ENCODE results near the gene TRMT44.

TRMT44 gene, protein sequence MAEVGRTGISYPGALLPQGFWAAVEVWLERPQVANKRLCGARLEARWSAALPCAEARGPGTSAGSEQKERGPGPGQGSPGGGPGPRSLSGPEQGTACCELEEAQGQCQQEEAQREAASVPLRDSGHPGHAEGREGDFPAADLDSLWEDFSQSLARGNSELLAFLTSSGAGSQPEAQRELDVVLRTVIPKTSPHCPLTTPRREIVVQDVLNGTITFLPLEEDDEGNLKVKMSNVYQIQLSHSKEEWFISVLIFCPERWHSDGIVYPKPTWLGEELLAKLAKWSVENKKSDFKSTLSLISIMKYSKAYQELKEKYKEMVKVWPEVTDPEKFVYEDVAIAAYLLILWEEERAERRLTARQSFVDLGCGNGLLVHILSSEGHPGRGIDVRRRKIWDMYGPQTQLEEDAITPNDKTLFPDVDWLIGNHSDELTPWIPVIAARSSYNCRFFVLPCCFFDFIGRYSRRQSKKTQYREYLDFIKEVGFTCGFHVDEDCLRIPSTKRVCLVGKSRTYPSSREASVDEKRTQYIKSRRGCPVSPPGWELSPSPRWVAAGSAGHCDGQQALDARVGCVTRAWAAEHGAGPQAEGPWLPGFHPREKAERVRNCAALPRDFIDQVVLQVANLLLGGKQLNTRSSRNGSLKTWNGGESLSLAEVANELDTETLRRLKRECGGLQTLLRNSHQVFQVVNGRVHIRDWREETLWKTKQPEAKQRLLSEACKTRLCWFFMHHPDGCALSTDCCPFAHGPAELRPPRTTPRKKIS

DNA sequence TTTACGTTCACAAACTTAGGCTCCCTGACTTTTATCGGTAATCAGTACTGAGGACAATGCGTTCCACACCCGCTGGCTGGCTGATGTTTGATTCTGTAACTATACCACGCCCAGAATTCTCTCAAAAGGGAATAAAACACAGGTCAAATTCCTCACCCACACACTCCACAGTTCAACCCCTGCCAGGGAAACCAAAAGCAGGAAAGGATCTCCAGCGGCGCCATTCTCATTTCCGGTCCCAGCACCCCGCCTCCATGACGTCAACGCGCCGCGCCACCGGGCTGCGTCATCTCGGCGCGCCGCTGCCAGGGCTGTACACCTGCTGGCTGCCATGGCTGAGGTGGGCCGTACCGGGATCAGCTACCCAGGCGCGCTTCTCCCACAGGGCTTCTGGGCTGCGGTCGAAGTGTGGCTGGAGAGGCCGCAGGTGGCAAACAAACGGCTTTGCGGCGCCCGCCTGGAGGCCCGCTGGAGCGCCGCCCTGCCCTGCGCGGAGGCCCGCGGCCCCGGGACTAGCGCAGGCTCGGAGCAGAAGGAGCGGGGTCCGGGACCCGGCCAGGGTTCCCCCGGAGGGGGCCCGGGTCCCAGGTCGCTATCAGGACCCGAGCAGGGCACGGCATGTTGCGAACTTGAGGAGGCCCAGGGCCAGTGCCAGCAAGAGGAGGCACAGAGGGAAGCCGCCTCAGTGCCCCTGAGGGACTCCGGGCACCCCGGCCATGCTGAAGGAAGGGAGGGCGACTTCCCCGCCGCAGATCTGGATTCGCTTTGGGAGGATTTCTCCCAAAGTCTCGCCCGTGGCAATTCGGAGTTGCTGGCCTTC is at the start of gene TRMT44, which contains the start of gene ACOX3:
TSS of gene TRMT44 (plus strand) at position 286 of the 820 bp plus-strand sequence. CDS start at position 332, 46 bp downstream.
TSS of gene ACOX3 (minus strand) at position 232 of the 820 bp plus-strand sequence. CDS start 24,202 bp downstream, outside the sequence.
- peaks cover 87% of the 10 kb centered on the region for H3K4me1 Mint-ChIP-seq
- peak within 1 kb of the TSS; percentile 99 to 100 for H3K27ac Mint-ChIP-seq
- DNase-seq = peak; percentile 95 to 97
- H3K4me3 Mint-ChIP-seq = peak within 1 kb of the TSS; percentile 91 to 99
- H3K9me3 Mint-ChIP-seq = no peaks in the 10 kb centered on the region
- peak; percentile 96 for ATAC-seq
- H3K27me3 Mint-ChIP-seq = no peaks in the 10 kb centered on the region

DNA sequence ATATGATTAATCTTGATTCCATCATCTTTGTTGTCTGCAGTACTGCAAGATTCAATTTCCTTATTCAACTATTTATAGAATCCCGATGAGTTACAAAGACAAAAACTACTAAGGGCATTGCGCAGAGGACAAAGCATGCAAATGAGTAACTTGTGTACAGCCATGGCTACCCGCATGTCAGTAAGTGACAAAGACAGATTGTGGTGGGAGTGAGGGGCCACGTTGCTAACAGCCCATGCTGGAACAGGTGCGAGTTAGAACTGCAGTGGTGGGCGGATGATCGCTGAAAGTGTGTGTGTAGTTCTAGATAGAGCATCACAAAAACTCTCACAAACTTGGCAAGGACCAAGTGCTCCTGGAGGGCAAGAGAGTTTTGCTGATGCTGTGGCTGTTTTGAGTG is 49.5 kb upstream of the TRMT44 start:
- no peak for DNase-seq
- Mint-ChIP-seq H3K4me1 (no peaks in the 10 kb centered on the region), H3K9me3 (no peaks in the 10 kb centered on the region), H3K27me3 (no peaks in the 10 kb centered on the region), H3K27ac (peak overlapping the region in 1 of 2 donors; percentile 15), H3K4me3 (no peak overlapping the region)
- no peak for ATAC-seq

DNA sequence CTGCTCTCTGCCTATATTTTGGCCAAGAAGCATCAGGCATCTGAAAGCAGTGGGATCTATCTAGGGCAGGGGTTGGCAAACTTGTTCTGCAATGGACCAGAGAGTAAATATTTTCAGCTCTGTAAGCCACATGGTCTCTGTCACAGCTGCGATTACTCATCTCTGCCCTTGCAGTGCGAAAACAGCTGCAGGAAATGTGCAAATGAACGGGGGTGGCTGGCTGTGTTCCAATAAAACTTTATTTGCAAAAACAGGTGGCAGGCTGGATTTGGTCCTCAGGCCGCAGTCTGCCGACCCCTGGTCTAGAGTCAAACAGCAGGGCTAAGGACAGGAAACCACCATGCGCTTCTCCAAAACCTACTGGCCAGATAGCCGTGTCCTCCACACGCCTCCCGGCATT is 48.6 kb upstream of the TRMT44 start:
- Mint-ChIP-seq H3K27ac (no peak overlapping the region), H3K4me3 (no peak overlapping the region), H3K27me3 (no peaks in the 10 kb centered on the region), H3K9me3 (no peaks in the 10 kb centered on the region), H3K4me1 (no peaks in the 10 kb centered on the region)
- ATAC-seq = no peak
- DNase-seq = no peak

DNA sequence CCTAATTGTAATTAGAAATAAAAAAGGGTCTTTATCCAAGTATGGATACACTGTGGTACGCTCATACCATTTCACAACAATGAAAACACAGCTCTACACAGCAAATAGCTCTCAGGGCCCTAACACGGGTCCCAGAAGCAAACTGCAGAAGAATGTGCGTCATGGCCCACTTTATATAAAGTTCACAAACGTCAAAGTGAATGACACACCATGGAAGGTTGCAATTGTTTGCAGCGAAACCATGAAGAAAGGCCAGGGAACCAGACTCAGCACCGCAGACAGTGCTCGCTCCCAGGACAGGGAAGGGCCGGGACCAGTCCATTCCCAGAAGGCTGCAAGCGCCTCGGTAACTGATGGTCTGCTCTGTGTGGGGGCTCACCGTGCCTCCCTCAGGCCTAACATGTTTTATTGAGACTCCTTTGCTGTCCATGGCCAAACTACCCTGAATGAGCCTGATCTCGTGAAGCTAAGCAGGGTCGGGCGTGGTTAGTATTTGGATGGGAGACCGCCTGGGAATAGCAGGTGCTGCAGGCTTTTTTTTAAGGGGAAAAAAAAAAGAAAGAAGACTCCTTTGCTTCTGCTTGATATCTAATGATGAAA is 47.9 kb upstream of the TRMT44 start:
- no peak overlapping the region for H3K27ac Mint-ChIP-seq

DNA sequence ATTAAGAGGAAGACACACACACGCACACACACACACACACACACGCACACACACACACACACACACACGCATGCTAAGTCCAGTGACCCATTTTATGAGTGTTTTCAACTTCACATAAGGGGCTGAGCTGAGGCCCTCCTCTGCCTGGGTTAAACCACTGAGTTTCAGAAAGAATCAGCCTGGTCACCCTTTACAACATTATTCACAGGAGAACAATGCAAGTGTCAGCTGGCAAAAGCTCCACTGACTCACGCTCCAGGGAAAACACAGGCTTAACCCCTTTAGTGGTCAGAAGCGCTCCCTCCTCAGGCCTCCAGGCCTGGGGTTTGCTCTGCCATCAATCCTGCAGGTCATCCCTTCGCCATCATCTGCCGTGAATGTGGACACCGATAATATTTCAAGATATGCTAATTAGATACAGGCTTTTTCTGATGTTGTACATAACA is 47.0 kb upstream of the TRMT44 start:
- Mint-ChIP-seq H3K27ac (no peak overlapping the region), H3K4me3 (no peak overlapping the region), H3K4me1 (no peaks in the 10 kb centered on the region), H3K27me3 (no peaks in the 10 kb centered on the region), H3K9me3 (no peaks in the 10 kb centered on the region)
- ATAC-seq (no peak), DNase-seq (no peak)

More for the DNA sequence above, 47.9 kb upstream of the TRMT44 start:
- ATAC-seq = no peak
- no peak for DNase-seq
- Mint-ChIP-seq H3K27me3 (no peaks in the 10 kb centered on the region), H3K4me3 (no peak overlapping the region), H3K4me1 (no peaks in the 10 kb centered on the region), H3K9me3 (no peaks in the 10 kb centered on the region)

DNA sequence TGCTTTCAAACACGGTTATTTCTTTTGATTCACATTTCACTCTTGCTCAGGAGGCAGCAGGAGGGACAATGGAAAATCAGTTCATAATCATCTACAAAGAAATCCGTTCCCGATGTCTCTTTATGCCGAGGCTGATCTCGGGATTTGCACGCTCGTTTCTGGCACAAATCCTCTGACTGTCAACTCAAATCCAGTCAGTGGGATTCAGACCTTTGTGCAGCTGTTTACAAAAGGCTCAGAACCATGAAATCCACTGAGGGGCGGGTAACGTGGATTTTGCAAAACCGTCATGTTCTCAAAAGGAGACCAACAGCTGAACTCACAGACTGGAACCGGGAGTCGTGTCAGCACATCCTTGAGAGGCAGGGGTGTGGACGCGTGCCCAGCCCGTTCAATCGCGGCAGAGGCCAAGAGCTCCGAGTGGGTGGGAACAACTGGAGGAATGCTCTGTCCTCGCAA is 46.5 kb upstream of the TRMT44 start:
- DNase-seq (no peak), ATAC-seq (no peak)
- no peaks in the 10 kb centered on the region for H3K9me3 Mint-ChIP-seq
- no peak overlapping the region for H3K4me3 Mint-ChIP-seq
- no peak overlapping the region for H3K27ac Mint-ChIP-seq
- H3K27me3 Mint-ChIP-seq = no peaks in the 10 kb centered on the region
- no peaks in the 10 kb centered on the region for H3K4me1 Mint-ChIP-seq

DNA sequence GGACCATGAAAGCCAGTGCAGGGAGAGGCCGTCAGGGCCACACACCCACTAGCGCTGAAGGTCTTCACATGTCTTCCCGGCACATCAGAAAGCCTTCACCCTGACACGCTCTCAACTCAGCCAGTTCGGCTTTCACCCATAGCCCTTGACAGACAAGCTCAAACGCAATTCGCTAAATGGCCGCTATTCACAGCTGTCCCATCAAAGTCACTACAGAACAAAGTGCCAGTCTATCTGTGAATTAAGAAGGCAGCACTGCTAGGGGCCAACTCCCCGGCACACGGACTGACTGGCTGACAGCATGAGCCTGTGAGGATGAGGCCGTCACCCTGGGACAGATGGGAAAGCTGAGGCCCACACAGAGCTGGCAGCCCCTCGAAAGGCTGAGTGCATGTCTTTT is 45.8 kb upstream of the TRMT44 start:
- H3K27me3 Mint-ChIP-seq = no peaks in the 10 kb centered on the region

DNA sequence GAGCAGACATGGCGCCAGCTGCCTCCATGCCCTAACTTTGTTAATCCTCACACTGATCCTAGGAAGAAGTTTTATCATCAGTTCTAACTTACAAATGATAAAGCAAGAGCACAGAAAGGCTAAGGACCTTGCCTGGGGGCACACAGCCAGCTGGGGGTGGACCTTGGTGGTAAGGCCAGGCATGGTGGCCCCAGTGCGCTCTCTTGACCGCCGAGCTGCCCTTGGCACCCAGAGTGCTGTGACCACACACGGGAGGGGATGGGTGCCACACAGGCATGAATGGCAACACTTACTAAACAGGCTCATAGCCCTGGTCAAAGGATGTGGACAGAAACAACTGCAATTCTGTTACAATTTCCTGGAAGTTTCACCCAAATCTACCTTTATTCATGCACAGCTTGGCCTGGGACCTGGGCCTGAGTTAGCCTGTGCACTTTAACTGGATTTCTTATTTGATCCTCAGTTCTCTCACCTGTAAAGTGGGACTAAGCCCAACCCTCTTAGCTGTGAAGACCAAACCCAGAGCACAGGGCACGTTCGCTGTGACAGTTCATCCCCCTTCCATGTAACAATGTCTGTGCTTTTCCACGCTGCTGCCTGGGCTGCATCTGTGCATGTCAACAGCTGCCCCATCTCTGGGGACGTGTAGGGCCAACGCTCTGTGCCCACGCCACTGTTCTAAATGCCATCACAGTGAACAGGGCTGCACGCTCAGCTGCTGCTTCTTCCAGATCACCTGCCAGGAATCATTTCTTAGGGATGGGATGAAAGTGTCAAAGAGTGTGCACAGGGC is 44.9 kb upstream of the TRMT44 start:
- ATAC-seq (no peak), DNase-seq (no peak)
- Mint-ChIP-seq H3K9me3 (no peaks in the 10 kb centered on the region), H3K27me3 (no peaks in the 10 kb centered on the region), H3K4me1 (no peaks in the 10 kb centered on the region), H3K27ac (no peak overlapping the region), H3K4me3 (no peak overlapping the region)

More for the DNA sequence above, 45.8 kb upstream of the TRMT44 start:
- Mint-ChIP-seq H3K27ac (no peak overlapping the region), H3K4me3 (no peak overlapping the region), H3K4me1 (no peaks in the 10 kb centered on the region), H3K9me3 (no peaks in the 10 kb centered on the region)
- ATAC-seq (no peak), DNase-seq (no peak)

DNA sequence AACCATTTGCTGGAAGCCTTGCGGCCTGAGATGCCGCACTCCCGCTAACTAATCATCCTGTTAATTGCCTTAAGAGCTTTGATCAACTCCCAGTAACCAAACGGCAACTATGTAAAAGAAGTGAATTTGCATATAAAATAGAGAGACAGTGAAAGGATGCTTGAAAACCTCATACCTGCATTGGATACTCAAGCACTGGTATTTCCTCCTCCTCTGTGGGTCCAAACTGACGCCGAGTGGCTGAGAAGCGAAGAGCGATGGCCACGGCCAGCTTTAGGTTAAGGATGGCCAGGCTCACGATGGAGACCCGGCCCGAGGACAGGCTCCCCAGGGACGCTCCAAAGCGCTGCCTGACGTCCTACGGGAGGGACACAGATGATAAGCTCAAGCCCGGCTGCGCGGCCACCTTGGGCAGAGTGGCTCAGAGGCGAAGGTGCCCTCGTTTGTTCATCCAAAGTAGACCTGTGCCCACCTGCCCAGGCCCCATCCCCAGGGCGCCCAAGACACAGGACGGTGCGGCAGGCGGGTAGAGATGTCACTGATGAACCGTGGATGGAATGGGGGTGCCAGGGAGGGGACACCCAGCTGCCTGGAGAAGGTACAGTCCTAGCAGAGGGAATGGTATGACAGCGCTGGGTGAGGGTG is 43.7 kb upstream of the TRMT44 start:
- no peak for ATAC-seq
- no peaks in the 10 kb centered on the region for H3K27me3 Mint-ChIP-seq
- H3K9me3 Mint-ChIP-seq = no peaks in the 10 kb centered on the region
- no peak for DNase-seq
- peak overlapping the region in 1 of 2 donors; percentile 57 for H3K27ac Mint-ChIP-seq
- H3K4me1 Mint-ChIP-seq = no peaks in the 10 kb centered on the region
- H3K4me3 Mint-ChIP-seq = no peak overlapping the region

DNA sequence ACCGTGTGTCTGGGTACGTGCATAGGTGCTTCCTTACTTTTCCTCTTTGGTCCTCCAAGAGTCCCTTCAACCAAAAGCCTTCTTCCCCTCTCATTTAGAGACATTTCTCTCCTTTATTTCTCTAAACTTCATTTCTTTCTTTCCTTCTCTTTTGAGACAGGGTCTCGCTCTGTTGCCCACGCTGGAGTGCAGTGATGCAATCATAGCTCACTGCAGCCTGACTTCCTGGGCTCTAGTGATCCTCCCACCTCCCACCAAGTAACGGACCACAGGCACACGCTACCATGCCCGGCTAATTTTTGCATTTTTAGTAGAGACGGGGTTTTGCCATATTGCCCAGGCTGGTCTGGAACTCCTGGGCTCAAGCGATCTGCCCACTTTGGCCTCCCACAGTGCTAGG is 42.2 kb upstream of the TRMT44 start:
- ATAC-seq (no peak), DNase-seq (no peak)
- H3K9me3 Mint-ChIP-seq = no peaks in the 10 kb centered on the region
- H3K4me3 Mint-ChIP-seq = no peak overlapping the region
- peak overlapping the region in 1 of 2 donors; percentile 4 for H3K27ac Mint-ChIP-seq
- no peaks in the 10 kb centered on the region for H3K4me1 Mint-ChIP-seq
- no peaks in the 10 kb centered on the region for H3K27me3 Mint-ChIP-seq

DNA sequence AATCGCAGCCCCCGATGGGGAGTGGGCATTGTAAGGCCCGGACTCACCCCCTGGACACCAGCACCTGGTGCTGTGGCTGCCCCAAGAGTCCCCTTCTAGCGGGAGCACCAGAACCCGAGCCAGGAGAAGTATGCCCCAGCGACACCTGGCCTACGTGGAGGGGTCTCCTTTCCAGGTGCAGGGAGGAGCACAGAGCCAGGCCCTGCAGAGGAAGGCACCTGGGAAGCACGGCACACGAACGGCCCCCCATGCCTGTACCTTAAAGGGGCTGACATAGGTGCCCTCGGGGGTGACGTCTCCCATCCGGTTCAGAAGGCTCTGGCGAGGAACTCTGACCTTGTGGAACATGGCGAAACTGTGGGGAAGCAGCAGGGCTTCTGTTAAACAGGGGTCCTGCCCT is 41.3 kb upstream of the TRMT44 start:
- no peaks in the 10 kb centered on the region for H3K9me3 Mint-ChIP-seq
- no peak overlapping the region for H3K4me3 Mint-ChIP-seq
- H3K27me3 Mint-ChIP-seq = no peaks in the 10 kb centered on the region
- no peak for ATAC-seq
- no peaks in the 10 kb centered on the region for H3K4me1 Mint-ChIP-seq
- no peak overlapping the region for H3K27ac Mint-ChIP-seq
- DNase-seq = no peak

DNA sequence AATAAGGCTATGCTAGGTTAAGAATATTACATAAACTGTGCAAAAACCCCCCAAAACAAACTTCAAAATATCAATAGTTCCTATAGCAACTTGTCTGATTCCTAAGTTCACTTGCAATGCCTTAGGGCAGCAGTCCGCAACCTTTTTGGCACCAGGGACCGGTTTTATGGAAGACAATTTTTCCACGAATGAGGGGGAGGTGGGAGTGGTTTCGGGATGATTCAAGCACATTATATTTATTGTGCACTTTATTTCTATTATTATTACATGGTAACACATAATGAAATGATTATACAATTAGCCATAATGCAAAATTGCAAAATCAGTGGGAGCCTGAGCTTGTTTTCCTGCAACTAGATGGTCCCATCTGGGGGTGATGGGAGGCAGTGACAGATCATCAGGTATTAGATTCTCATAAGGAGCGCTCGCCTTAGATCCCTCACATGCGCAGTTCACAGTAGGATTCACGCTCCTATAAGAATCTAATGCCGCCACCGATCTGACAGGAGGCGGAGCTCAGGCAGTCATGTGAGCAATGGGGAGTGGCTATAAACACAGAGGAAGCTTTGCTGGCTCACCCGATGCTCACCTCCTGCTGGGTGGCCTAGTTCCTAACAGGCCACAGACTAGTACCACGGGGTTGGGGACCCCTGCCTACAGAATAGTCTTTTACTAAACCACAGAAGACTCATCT is 39.8 kb upstream of the TRMT44 start:
- Mint-ChIP-seq H3K9me3 (no peaks in the 10 kb centered on the region), H3K4me3 (no peak overlapping the region), H3K4me1 (no peaks in the 10 kb centered on the region), H3K27me3 (no peaks in the 10 kb centered on the region), H3K27ac (peak overlapping the region in 1 of 2 donors; percentile 96)
- no peak for DNase-seq
- no peak for ATAC-seq

DNA sequence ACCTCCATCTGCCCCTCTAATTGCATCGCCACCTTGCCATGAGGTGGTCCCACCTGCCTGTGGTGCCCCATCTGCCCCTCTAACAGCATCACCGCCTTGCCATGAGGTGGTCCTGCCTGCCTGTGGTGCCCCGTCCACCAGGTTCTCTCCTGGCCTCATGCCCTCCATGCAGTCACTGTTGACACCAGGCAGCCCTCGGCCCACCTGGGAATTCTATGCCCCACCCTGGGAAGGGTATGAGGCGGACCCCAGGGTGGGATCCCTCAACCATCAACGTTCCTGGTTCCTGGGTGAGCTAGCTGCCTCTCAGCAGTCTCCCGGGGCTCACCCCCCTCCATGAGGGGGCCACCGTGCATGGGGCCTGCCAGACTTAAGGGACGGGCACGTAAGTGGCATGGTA is 38.9 kb upstream of the TRMT44 start:
- H3K27ac Mint-ChIP-seq = peak overlapping the region in 1 of 2 donors; percentile 96
- H3K27me3 Mint-ChIP-seq = no peaks in the 10 kb centered on the region
- no peak overlapping the region for H3K4me3 Mint-ChIP-seq
- ATAC-seq (peak; percentile 25), DNase-seq (no peak)
- no peaks in the 10 kb centered on the region for H3K4me1 Mint-ChIP-seq
- no peaks in the 10 kb centered on the region for H3K9me3 Mint-ChIP-seq
